Mucosa of descending colon (tissue), 3 donors: ENCODE measurements around the gene USP28. TPM values are rescaled to one million over a fixed set of nuclear protein-coding genes. Genes with fewer than 3 reads are reported as not detected.

Source experiments
- ATAC-seq: fragments of 200-7000 bp; cut with Tn5 transposase; one replicate; pipeline ENCODE4 v1.9.1; 2020; ENCODE audit warnings: mild to moderate bottlenecking, moderate library complexity
- DNase-seq, 3 donors: peaks; one replicate each; pipeline ENCODE4 v3.0.0-alpha.2; 2020
- H3K36me3 ChIP-seq: fragments of 200-600 bp; one replicate; pipeline ENCODE4 v1.8.0; 2021; ENCODE audit warnings: low read depth, mild to moderate bottlenecking
- H3K4me1 ChIP-seq: fragments of 200-600 bp; one replicate; pipeline ENCODE4 v1.8.0; 2021; ENCODE audit warnings: low read depth, mild to moderate bottlenecking
- H3K4me3 ChIP-seq: fragments of 200-600 bp; one replicate; pipeline ENCODE4 v1.8.0; 2021; ENCODE audit warnings: mild to moderate bottlenecking
- H3K9me3 ChIP-seq: fragments of 200-600 bp; one replicate; pipeline ENCODE4 v1.8.0; 2021; ENCODE audit warnings: mild to moderate bottlenecking
- intact Hi-C, 2 donors: fragments of 100-400 bp; cut with DNase I in 1 of 2; cut with micrococcal nuclease in 1 of 2; formaldehyde crosslinking; loops; one replicate each; pipeline versions ENCODE4 v1.11.0 to v1.11.1; 2022; cut with DNase I, micrococcal nuclease
- total RNA-seq, 3 donors: library from RNA; stranded (reverse); fragmentation: NEBNext Ultra II Directional in 2 of 3; extraction: Animal tissue kit (Norgen Biotek cat#: 25700) in 2 of 3; gene quantifications; one replicate each; pipeline versions ENCODE4 v1.2.1 to v1.2.4, GENCODE V29; 2021 to 2023
- TF ChIP-seq, protein P1 (sequence below): fragments of 200-600 bp; IDR thresholded peaks from one replicate; pipeline ENCODE4 v1.8.0; 2022; ENCODE audit warnings: antibody characterized with exemption, mild to moderate bottlenecking
- donor health status: DM: no; HTN: no; CAD: no; lungs with moderate emphysema.
- donor health status: DM: no; HTN: no; CAD: no.
- donor health status: DM: no; HTN: yes; CAD: no.

USP28 gene
- total RNA-seq, 3 donors from 2014 or later, result 17.1 to 33.7 (median 20.2) TPM

- TF ChIP-seq, protein P1, sequence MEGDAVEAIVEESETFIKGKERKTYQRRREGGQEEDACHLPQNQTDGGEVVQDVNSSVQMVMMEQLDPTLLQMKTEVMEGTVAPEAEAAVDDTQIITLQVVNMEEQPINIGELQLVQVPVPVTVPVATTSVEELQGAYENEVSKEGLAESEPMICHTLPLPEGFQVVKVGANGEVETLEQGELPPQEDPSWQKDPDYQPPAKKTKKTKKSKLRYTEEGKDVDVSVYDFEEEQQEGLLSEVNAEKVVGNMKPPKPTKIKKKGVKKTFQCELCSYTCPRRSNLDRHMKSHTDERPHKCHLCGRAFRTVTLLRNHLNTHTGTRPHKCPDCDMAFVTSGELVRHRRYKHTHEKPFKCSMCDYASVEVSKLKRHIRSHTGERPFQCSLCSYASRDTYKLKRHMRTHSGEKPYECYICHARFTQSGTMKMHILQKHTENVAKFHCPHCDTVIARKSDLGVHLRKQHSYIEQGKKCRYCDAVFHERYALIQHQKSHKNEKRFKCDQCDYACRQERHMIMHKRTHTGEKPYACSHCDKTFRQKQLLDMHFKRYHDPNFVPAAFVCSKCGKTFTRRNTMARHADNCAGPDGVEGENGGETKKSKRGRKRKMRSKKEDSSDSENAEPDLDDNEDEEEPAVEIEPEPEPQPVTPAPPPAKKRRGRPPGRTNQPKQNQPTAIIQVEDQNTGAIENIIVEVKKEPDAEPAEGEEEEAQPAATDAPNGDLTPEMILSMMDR, result peak; percentile 81
- intact Hi-C loops, result loop anchor here in 1 of 2 donors (5.0 kb wide), 1 partner anchor 366 kb away; no protein-coding TSS in a partner anchor
- ATAC-seq (peak; percentile 74), DNase-seq (peak in 2 of 3 donors; percentile 33 to 78)
- no peak overlapping the region for H3K4me3 ChIP-seq
- H3K36me3 ChIP-seq, result no peaks in the 10 kb centered on the region
- peaks cover 3% of the 10 kb centered on the region for H3K4me1 ChIP-seq
- H3K9me3 ChIP-seq, result no peaks in the 10 kb centered on the region
Observed at GRCh38 chr11:113896156-113896879, 20.9 kb upstream of the USP28 start.

- intact Hi-C loops, result loop anchor here in 1 of 2 donors (5.0 kb wide), 1 partner anchor 367 kb away; no protein-coding TSS in a partner anchor
- ATAC-seq (no peak), DNase-seq (no peak)
- Histone ChIP-seq H3K4me1 (peaks cover 3% of the 10 kb centered on the region), H3K9me3 (no peaks in the 10 kb centered on the region), H3K4me3 (no peak overlapping the region), H3K36me3 (no peaks in the 10 kb centered on the region)
- TF ChIP-seq, protein P1, result no peak
Observed at GRCh38 chr11:113895367-113896155, 20.2 kb upstream of the USP28 start.

DNA sequence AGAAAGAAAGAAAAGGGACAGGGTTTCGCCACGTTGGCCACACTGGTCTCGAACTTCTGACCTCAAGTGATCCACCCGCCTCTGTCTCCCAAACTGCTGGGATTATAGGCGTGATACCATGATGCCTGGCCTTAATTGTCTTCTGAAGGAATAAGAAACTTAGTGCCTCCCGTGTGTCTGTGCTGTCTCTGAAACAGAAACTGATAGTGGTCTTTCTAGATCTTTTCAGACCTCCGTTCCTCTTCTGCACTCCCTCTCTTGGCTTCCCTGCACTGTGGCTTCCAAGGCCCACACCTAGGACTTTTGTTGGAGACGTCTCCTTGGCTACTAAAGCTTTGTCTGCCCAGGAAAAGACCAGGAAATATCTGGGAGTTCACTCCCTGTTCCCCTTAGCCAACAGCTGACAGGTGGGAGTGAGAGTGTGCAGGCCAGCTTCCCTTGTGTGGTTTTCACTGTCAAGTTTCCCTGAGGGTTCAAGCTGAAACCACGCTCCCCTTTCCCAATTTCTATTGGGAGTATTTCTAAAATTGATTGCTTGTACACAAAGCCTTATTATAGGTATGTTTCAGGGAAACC is 19.1 kb upstream of the USP28 start:
- Histone ChIP-seq H3K4me3 (no peak overlapping the region), H3K36me3 (no peaks in the 10 kb centered on the region), H3K4me1 (peaks cover 3% of the 10 kb centered on the region), H3K9me3 (no peaks in the 10 kb centered on the region)
- intact Hi-C loops, result no loop called here
- TF ChIP-seq, protein P1, result no peak
- ATAC-seq (no peak), DNase-seq (no peak)

- Histone ChIP-seq H3K4me1 (no peaks in the 10 kb centered on the region), H3K4me3 (no peak overlapping the region), H3K36me3 (no peaks in the 10 kb centered on the region), H3K9me3 (no peaks in the 10 kb centered on the region)
- ATAC-seq, result no peak
- no peak for DNase-seq
- intact Hi-C loops, result no loop called here
- TF ChIP-seq, protein P1, result no peak
Observed at GRCh38 chr11:113888848-113889247, 13.5 kb upstream of the USP28 start.

DNA sequence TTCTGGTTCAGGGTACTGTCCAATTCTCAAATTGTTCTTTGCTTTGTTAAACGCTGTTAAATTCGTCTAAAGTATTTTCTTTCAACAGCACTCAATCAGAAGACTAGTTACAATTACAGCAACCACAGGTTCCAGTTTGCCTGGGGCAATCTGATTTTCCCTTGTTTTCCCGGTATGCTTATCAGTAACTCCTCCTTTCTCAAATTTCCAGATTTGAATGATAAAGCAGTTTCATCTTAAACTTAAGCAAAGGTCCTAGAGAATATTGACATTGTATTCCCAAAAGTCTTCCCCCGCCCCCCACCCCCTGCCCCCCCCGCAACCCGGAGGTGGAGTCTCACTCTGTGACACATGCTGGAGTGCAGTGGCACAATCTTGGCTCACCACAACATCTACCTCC is 10.5 kb upstream of the USP28 start:
- ATAC-seq (no peak), DNase-seq (no peak)
- TF ChIP-seq, protein P1, result no peak
- no peaks in the 10 kb centered on the region for H3K4me1 ChIP-seq
- no peak overlapping the region for H3K4me3 ChIP-seq
- intact Hi-C loops, result no loop called here
- no peaks in the 10 kb centered on the region for H3K9me3 ChIP-seq
- H3K36me3 ChIP-seq, result no peaks in the 10 kb centered on the region
